Activated naive CD4-positive, alpha-beta T cell (primary cell): ENCODE data around the gene SLX4IP.

Experiments used
- DNase-seq, 4 experiments: peaks; one replicate each; lab custom pipeline; 2025; lab: John Stamatoyannopoulos, UW

Gene SLX4IP

DNA sequence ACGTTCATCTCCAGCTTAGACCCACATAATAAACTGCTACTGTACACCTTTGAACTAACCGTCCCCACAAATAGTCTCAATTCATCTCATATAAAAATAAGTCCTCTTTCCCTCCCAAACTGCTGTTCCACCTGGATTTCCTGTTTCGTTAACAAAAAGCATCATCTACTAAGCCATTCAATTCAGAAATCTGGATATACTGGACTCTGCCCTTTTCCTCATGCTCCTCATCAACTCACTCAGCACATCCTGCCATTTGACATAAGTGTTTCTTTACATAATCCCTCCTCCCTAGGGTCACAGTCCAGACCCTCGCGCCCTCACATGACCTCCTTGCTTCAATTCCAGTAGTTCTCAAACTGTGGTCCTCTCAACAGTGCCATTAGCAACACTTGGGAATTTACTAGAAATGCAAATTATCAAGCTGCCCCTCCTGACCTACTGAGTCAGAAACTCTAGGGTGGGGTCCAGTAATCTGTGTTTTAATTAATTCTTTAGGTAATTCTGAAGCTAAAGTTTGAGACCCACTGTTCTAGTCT, 5.6 kb upstream of the SLX4IP start:
- DNase-seq, result no peak

- no peak for DNase-seq
Measured at GRCh38 chr20:10430000-10430466, 5.1 kb upstream of the SLX4IP start.

DNA sequence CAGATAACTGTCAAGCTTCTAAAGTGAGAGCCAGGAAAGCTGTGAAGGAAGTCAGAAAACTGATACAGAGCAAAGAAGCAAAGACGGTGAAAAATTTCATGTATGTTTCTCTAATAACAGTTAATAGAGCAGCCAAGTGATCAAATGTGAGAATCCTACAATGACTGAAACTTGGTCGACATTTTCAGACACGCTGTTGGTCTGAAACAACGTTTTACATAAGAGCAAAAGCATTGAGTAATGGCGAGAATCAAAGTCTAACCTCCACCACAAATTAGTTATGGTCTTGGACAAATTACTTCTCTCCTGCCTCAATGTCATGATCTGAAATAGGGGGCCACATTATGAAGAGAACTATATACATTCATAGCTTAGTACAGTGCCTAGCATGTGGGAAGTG, 4.4 kb upstream of the SLX4IP start:
- DNase-seq, result no peak

DNA sequence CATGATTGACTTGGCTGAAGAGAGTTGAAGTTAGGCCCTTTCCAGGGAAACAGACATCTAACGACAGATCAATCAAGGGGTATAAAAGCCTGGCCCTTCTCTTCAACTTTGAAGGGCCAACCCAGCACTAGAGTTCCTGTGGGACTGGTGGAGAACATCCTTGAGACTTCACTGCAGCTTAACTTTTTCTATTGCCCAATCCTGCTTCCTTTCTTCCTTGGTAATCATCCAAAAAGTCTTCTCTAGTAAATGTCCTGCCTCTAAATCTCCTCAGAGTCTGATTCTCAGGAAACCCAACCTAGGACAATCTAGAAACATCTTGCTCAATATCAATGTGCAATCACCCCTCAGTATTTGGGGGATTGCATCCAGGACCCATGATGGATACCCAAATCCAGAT, 3.0 kb upstream of the SLX4IP start:
- no peak for DNase-seq

GRCh38 chr20:10433014-10433622, 2.0 kb upstream of the SLX4IP start:
- no peak for DNase-seq

DNA sequence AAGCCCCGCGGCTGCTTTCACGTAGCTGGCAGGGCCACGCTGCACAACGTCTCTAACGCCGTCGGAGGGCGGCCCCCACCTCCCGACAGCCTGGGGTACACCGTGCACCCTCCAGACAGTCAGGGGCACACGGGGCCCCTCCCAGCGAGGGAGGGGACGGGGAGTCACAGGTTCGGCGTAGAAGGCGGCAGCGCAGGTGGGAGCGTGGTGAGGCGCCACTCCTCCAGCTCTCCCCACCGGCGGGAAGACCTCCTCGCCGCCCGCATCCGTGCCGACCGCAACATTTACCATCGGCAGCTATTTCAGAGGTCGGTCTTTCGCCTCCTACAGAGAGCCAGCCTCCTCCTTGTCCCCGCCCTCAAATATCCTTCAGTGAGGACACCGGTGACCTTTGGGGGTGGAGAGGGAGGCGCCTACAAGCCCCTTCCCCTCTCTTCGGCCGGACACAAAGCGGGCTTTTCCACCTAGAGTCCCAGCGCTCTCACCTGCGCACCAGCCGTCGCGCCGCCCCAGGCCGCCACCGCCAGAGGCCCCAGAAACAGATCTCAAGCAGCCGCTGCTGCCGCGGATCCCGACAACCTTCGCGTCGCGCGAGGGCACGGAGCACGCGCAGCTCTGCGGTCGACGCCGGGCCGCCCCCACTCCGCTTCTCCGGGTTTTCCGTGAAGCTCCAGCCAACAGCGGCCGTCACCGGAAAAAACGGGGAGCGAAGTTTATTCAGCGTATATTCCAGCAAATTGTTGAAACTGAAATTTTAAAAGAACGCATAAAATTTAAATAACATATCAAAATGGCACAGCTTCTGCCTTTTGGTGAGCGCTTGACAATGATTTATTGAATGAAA, 1.3 kb upstream of the SLX4IP start, which contains the start of gene MKKS:
Gene MKKS, minus strand, starts transcription at position 600 of the 844 bp plus-strand sequence. CDS start 20,708 bp downstream, outside the sequence.
- peak; percentile 59 to 78 (median 72) for DNase-seq

- DNase-seq, result peak; percentile 32 to 51 (median 43)
Measured at GRCh38 chr20:10434467-10434831, 656 bp upstream of the SLX4IP start.

DNA sequence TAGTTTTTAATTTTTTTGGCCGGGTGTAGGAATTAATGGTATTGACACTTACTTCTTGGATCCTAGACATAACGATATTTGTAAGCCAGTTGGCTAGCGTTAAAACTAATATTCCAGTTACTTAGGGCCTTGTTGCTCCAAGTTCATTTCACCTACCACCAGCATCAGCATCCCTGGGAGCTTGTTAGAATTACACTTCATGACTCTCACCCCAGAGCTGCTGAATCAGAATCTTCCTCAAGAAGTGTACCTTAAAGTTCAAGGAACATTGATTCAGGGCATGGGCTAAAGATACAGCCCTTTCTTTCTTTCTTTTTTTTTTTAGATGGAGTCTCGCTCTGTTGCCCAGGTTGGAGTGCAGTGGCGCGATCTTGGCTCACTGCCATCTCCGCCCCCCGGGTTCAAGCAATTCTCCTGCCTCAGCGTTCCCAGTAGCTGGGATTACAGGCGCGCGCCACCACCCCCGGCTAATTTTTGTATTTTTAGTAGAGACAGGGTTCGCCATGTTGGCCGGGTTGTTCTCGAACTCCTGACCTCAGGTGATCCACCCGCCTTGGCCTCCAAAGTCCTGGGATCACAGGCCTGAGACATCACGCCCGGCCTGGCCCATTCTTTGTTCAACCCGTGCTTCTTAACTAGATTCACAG, 1.1 kb downstream of the SLX4IP start:
- no peak for DNase-seq

DNA sequence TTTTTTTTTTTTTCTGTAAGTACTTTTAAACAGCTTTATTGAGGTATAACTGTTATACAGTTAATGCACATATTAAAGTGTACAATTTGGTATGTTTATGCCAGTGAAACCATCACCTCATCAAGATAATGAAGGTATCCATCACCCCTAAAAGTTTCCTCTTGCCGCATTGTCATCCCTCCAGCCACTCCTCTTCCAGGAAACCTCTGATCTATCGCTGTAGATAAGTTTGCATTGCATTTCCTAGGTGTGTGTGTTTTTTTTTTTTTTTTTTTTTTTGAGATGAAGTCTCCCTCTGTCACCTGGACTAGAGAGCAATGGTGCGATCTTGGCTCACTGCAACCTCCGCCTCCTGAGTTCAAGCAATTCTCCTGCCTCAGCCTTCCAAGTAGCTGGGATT, 3.1 kb downstream of the SLX4IP start:
- no peak for DNase-seq

DNA sequence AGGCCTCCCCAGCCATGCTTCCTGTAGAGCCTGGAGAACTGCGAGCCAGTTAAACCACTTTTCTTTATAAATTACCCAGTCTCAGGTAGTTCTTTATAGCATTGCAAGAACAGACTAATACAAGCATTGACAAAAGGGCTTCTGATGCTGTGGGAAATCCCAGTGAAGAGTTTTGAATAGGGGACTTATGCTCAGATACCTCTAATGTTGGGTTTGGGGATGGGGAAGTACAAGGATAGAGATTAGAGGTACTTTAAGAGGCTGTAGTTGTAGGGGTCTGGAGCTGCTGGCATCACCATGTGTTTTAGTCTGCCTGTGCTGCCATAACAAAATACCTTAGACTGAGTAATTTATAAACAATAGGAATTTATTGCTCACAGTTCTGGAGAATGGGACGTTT, 8.8 kb downstream of the SLX4IP start:
- DNase-seq, result no peak

- DNase-seq, result no peak
Measured at GRCh38 chr20:10445758-10446157, 10.7 kb downstream of the SLX4IP start.

DNA sequence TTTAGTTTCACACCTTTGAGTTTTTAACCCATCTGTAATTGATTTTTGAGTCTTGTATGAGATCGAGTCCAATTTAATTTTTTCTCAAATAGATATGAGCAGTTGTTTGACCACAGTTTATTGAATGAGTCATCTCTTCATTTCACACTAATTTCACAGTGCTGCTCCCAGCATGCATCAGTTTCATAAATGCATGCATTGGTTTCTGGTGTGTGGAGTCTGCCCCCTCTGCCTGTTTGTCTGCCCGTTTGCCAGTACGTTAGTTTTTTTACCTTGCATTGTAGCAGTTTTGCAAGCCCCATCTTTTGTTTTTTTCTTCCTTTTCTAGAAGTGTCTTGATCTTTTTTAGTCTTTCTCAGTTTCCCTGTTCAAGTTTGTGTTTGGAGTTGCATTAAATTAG, 11.9 kb downstream of the SLX4IP start:
- peak in 1 of 4 experiments; percentile 6 for DNase-seq

DNA sequence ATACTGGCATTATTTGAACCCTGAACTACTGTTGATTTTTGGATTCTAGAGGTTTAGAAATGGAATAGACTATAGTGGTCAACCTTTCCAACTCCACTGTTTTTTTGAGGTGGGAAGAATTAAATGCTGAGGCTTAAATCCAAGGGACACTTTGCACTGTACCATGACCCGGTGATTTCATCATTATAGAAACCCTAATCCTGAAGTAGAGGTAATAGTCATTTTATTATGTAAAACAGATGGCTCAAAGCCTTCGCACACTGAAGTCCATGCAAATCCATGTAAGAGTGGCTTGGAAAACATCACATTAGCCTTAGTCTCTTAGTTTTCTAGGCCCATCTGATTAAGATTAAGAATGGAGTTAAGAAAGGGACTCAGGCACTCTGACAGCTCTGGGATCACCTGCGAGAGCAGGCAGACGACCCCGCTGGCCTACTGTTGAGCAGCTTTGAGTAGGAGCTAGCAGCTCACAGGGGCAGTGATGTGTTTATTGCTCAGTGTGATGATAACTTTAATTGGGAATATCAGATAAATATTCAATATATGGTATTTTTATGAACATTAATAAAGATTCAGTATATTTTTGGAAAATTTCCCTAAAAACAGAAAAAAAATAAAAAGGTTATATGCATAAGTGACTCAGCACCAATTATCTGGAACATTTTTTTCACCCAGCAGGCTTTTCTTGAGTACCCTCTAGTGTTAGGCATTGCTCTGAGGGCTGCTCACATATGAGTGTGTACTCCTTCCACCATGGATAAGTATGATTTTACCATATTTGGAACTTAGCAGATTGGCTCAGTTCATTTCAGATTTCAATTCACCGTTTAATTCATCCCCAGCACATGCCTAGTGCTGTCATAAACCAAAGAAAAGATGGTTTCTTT, 13.4 kb downstream of the SLX4IP start:
- DNase-seq, result no peak

GRCh38 chr20:10449270-10449669, 14.2 kb downstream of the SLX4IP start:
- DNase-seq, result no peak

DNA sequence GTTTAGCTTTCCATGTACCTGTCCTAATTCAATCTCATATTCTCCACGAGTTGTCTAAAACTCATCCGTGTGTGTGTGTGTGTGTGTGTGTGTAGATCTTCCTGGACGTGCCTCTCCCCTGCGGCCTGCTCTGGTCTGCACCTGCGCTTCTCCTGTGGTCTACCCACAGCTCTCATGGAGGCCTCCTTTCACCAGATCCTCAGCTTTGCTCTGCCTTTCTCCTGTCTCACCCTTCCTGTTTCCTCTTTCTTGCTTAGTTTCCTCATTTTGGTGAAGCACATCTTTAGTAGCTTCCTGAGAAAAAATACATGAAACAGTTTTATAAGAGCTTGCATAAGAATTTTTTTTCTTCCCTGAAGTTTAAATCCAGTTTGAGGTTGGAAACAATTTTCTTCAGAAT, 18.1 kb downstream of the SLX4IP start:
- DNase-seq, result no peak

DNA sequence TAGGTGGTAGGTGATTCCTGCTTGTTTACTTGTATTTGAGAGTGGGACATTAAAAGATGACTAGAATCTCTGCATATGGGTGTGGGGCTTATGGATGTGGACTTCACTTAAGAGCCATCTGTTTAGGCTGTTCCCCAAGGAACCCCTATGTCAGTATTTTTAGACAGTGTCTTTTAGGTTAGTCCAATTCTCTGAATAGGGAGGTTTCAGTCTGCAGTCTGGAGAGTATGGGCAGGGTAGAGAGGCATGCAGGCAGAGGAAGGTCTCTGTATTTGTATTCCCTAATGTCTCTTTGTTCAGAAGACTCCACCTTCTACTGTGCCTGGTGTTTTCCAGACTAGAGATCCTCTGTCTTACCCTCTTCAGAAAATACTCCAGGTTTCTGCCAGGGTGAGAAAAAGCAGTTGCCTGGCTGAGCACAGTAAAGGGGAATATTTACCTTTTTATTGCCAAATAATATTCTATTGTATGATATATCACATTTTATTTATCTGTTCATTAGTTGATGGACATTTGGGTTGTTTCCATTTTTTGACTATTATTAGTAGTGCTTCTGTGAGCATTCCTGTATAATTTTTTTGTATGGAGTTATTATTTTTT, 19.1 kb downstream of the SLX4IP start:
- DNase-seq, result no peak

DNA sequence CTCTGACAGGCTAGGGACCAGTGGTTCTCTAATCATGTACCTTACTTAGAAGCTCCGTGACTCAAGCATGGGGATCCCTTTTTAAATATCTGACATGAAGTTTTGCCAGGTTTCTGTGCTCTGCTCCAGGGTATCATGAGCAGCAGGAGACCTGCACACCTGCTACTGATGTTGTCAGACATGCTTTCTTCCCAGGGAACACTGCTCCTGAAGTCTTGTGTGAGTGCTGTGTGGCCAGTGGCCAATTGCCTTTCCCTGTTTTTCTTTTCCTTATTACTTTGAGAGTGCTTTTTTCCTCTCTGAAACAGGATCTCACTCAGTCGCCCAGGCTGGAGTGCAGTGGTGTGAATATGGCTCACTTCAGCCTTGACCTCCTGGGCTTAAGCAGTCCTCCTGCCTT, 26.4 kb downstream of the SLX4IP start:
- no peak for DNase-seq

- no peak for DNase-seq
Measured at GRCh38 chr20:10462516-10462915, 27.4 kb downstream of the SLX4IP start.

DNA sequence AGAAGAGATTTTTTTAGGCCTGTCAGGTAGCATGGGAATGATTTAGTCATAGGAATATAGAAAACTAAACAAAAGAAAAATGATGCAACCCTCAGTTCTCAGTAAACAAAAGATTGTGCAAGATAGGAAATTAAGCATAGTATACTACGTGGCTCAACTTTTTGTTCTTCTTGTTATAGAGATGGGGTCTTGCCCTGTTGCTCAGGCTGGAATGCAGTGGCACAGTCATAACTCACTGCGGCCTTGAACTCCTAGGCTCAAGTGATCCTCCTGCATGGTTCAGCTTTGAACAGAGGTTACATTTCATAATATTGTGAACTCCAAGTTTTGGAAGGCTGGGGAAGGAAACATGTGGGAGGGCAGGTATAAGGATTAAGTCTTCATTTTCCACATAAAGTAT, 28.5 kb downstream of the SLX4IP start:
- no peak for DNase-seq

- no peak for DNase-seq
Measured at GRCh38 chr20:10465135-10465534, 30.0 kb downstream of the SLX4IP start.

GRCh38 chr20:10466325-10466724, 31.2 kb downstream of the SLX4IP start:
- no peak for DNase-seq
